ENCODE measurements around the gene NFATC1. TPM values are rescaled to one million over a fixed set of nuclear protein-coding genes. Genes with fewer than 3 reads are reported as not detected.

Gene NFATC1
- total RNA-seq, 4 donors from 2014 or later: 10.1 to 15.0 (median 12.7) TPM

DNA sequence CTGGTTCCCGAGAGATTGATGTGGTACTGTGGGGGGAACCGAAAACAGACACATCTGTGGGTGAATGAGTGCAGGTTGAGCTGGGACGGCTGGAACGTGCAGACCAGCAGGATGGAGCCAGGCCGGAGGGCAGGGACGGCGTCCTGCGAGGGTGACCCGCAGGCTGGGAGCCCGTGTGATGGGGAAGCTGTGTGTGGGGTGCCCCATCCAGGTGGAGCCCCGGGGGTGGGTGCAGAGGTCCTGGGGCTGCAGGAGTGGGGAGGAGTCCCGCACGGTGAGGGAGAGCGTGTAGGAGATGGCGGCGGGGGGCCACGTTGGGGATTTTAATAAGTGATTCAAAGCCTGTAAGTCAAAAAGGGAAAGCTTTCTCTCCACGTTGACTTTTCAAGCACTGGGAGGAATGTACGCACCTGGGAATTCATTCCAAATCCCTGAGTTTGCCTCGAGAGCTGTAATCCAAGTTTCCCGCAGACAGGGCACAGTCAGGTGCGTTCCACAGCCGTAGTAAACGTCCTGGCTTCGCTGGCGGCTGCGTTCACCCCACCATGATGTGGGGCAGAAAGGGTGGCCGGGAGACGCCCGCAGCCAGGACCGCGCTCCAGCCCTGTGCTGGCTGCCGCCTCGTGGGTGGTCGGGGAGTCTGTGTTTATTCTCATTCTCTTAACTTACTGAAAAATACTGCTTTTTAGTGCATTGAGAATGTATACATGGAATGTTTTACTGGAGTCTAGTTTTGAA, 54.0 kb downstream of the NFATC1 start:
- Histone ChIP-seq H3K27me3 (no peaks in the 10 kb centered on the region), H3K36me3 (peaks cover 8 to 16% of the 10 kb centered on the region in 2 donors)

DNA sequence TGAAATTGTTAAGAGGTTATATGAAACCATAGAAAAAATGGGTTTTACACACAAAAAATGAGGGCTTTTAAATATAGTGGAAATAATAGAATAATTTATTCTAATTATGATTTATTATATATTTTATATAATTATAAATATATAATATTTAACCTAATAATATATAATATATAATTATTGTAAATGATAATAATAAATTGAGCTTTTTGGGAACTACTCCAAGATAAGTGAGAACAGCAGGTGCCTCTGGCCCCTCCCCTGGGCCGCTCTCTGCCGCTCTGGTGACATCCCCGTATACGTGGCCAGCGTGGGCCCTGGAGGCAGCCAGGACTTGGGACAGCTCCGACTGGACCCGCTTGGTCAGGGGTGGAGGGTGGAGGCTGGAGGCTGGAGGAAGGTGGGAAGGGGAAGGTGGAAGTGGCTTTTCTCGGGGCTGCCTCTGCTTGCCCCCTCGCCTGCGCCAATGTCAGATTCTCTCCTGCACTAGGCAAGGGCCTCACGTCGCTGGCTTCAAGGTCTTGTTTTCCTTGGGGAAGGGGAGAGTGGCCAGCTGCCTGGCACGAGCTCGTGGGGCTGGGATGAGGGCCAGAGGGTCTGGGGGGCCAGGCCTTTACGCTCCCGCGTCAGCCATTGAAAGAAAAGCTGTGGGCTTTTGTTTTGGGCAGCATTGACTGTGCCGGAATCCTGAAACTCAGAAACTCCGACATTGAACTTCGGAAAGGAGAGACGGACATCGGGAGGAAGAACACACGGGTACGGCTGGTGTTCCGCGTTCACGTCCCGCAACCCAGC, 54.8 kb downstream of the NFATC1 start:
- WGBS, 2 donors: 90 to 91% methylated on average over 27 to 28 of the region's 28 CpGs
- H3K27ac ChIP-seq: no peak overlapping the region
- no peaks in the 10 kb centered on the region for H3K9me3 ChIP-seq
- no peak for DNase-seq
- intact Hi-C loops (cut with DNase I): no loop called here
- TF ChIP-seq POLR2A (IDR thresholded peaks at IDR 0.05): no peak
- TF ChIP-seq CTCF (IDR thresholded peaks at IDR 0.05): no peak
- H3K27me3 ChIP-seq: no peaks in the 10 kb centered on the region
- H3K36me3 ChIP-seq: peaks cover 8 to 16% of the 10 kb centered on the region in 2 donors
- H3K4me1 ChIP-seq: peaks cover 0 to 3% of the 10 kb centered on the region in 2 donors
- H3K4me3 ChIP-seq (replicated peaks in 1 of 3): no peak overlapping the region

More for the DNA sequence above, 54.0 kb downstream of the NFATC1 start:
- no peak for DNase-seq
- Histone ChIP-seq H3K4me3 (replicated peaks in 1 of 3) (no peak overlapping the region), H3K9me3 (no peaks in the 10 kb centered on the region), H3K27ac (no peak overlapping the region), H3K4me1 (peaks cover 0 to 3% of the 10 kb centered on the region in 2 donors)
- WGBS, 2 donors: 85 to 90% methylated on average over 35 of the region's 35 CpGs
- intact Hi-C loops (cut with DNase I): no loop called here
- TF ChIP-seq POLR2A (IDR thresholded peaks at IDR 0.05): no peak
- TF ChIP-seq CTCF (IDR thresholded peaks at IDR 0.05): no peak

- H3K9me3 ChIP-seq: no peaks in the 10 kb centered on the region
- intact Hi-C loops (cut with DNase I): no loop called here
- no peaks in the 10 kb centered on the region for H3K27me3 ChIP-seq
- TF ChIP-seq POLR2A (IDR thresholded peaks at IDR 0.05) (no peak), CTCF (IDR thresholded peaks at IDR 0.05) (no peak)
- H3K4me1 ChIP-seq: no peaks in the 10 kb centered on the region
- peaks cover 8 to 16% of the 10 kb centered on the region in 2 donors for H3K36me3 ChIP-seq
- no peak for DNase-seq
- no peak overlapping the region for H3K27ac ChIP-seq
- H3K4me3 ChIP-seq (replicated peaks in 1 of 3): no peak overlapping the region
- 89 to 91% methylated on average over 25 to 37 of the region's 45 CpGs for WGBS, 2 donors
These were observed 55.8 kb downstream of the NFATC1 start for GRCh38 chr18:79451237-79452125.

DNA sequence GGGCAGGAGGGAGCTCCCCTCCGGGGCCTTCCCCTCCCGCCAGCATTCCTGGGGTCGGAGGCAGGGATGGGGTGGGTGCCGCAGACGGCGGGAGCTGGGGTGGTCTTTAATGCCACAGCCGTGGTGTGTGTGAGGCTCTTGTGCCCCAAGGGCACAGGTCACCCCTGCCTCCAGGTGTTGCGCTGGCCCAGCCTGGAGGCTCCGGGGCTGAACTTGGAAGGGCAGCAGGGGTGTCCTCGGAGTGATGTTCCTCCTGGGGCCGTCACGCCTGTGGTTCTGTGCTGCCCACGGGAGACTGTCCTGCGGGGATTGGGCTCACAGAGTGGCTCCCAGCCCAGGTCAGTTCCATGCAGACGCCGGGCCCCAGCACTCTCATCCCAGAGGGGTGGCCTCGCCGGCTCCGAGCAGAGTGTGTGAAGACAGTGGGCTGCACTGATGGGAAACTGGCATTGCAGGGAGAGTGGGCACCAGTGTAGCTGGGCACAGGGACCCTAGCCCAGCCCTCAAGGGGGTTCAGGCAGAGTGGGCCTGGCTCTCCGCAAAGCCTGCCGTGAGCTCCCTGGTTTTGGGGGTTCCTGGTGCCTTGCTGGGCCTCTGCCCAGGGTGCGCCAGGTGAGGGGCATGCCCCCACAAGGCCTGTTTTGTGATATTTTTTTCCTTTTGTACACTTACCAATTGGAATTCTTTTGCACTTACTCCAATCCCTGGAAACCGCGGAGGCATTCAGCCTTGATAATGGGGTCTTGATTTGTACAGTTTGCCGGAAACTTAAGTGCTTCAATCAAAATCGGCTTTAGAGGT, 56.7 kb downstream of the NFATC1 start:
- intact Hi-C loops (cut with DNase I): no loop called here
- no peaks in the 10 kb centered on the region for H3K4me1 ChIP-seq
- WGBS, 2 donors: 87 to 91% methylated on average over 13 to 23 of the region's 26 CpGs
- no peak overlapping the region for H3K27ac ChIP-seq
- peaks cover 8 to 16% of the 10 kb centered on the region in 2 donors for H3K36me3 ChIP-seq
- TF ChIP-seq POLR2A (IDR thresholded peaks at IDR 0.05) (no peak), CTCF (IDR thresholded peaks at IDR 0.05) (no peak)
- H3K27me3 ChIP-seq: no peaks in the 10 kb centered on the region
- DNase-seq: no peak
- no peaks in the 10 kb centered on the region for H3K9me3 ChIP-seq
- no peak overlapping the region for H3K4me3 ChIP-seq (replicated peaks in 1 of 3)

Measured in thyroid gland (tissue), 4 donors.